Thoracic aorta (tissue), 2 donors: ENCODE data around the gene MAPK11. TPM values are rescaled to one million over a fixed set of nuclear protein-coding genes. Genes with fewer than 3 reads are reported as not detected.

Experiments used
- ATAC-seq: fragments of 150-250 bp; one replicate; pipeline ENCODE4 v1.8.0; 2017; ENCODE audit warnings: low read depth; ENCODE audit not compliant: insufficient number of reproducible peaks, low FRiP score
- DNase-seq: peaks from one replicate; pipeline ENCODE4 v3.0.0-alpha.2; 2020; ENCODE audit warnings: low spot score
- H3K27ac ChIP-seq, 2 donors: fragments of 200-600 bp; sonication (generic); 1 replicate in 1 of 2; 2 replicates in 1 of 2; pipeline ENCODE4 v1.5.1; 2016; ENCODE audit warnings: mild to moderate bottlenecking in 2 of 2, moderate library complexity in 2 of 2
- H3K27me3 ChIP-seq: fragments of 200-600 bp; sonication (generic); replicated peaks from 2 replicates; pipeline ENCODE4 v1.6.0; 2016; ENCODE audit warnings: mild to moderate bottlenecking; ENCODE audit not compliant: insufficient read depth
- H3K36me3 ChIP-seq: fragments of 200-600 bp; sonication (generic); one replicate; pipeline ENCODE4 v1.5.1; 2016
- H3K4me1 ChIP-seq, 2 donors: fragments of 200-600 bp; sonication (generic); 1 replicate in 1 of 2; 2 replicates in 1 of 2; pipeline versions ENCODE4 v1.5.1 to v1.6.0; 2016; ENCODE audit warnings: low read depth in 2 of 2, mild to moderate bottlenecking in 1 of 2; ENCODE audit not compliant: control insufficient read depth in 1 of 2
- H3K4me3 ChIP-seq: fragments of 200-600 bp; sonication (generic); 2 replicates; pipeline ENCODE4 v1.5.1; 2016; ENCODE audit warnings: mild to moderate bottlenecking
- H3K9me3 ChIP-seq: fragments of 200-600 bp; sonication (generic); 2 replicates; pipeline ENCODE4 v1.5.1; 2016
- CTCF ChIP-seq: fragments of 200-600 bp; sonication (generic); IDR thresholded peaks from one replicate; pipeline ENCODE4 v1.5.1; 2019; ENCODE audit warnings: antibody characterized with exemption
- total RNA-seq, 2 donors: library from RNA; depleted of rRNA; stranded (reverse); fragments of >200 nt; gene quantifications; one replicate each; pipeline versions ENCODE4 v1.1.0 to v1.2.3, GENCODE V29; 2016

The MAPK11 gene
- total RNA-seq, 2 donors from 2014 or later = 5.8 to 8.8 TPM

GRCh38 chr22:50298266-50298637, 28.1 kb upstream of the MAPK11 start:
- peak overlapping the region in 1 of 2 donors; percentile 25 for H3K27ac ChIP-seq

GRCh38 chr22:50297510-50298265, 27.5 kb upstream of the MAPK11 start:
- no peaks in the 10 kb centered on the region for H3K36me3 ChIP-seq
- DNase-seq = no peak
- H3K27ac ChIP-seq = peak overlapping the region in 1 of 2 donors; percentile 25
- ATAC-seq = no peak
- no peaks in the 10 kb centered on the region for H3K9me3 ChIP-seq
- peaks cover 56 to 85% of the 10 kb centered on the region in 2 donors for H3K4me1 ChIP-seq
- H3K27me3 ChIP-seq = no peaks in the 10 kb centered on the region
- TF ChIP-seq CTCF = no peak
- no peak overlapping the region for H3K4me3 ChIP-seq

More at GRCh38 chr22:50298266-50298637, 28.1 kb upstream of the MAPK11 start:
- no peak for TF ChIP-seq CTCF
- Histone ChIP-seq H3K4me1 (peaks cover 57 to 85% of the 10 kb centered on the region in 2 donors), H3K9me3 (no peaks in the 10 kb centered on the region), H3K36me3 (no peaks in the 10 kb centered on the region), H3K27me3 (no peaks in the 10 kb centered on the region), H3K4me3 (no peak overlapping the region)
- ATAC-seq (no peak), DNase-seq (no peak)

DNA sequence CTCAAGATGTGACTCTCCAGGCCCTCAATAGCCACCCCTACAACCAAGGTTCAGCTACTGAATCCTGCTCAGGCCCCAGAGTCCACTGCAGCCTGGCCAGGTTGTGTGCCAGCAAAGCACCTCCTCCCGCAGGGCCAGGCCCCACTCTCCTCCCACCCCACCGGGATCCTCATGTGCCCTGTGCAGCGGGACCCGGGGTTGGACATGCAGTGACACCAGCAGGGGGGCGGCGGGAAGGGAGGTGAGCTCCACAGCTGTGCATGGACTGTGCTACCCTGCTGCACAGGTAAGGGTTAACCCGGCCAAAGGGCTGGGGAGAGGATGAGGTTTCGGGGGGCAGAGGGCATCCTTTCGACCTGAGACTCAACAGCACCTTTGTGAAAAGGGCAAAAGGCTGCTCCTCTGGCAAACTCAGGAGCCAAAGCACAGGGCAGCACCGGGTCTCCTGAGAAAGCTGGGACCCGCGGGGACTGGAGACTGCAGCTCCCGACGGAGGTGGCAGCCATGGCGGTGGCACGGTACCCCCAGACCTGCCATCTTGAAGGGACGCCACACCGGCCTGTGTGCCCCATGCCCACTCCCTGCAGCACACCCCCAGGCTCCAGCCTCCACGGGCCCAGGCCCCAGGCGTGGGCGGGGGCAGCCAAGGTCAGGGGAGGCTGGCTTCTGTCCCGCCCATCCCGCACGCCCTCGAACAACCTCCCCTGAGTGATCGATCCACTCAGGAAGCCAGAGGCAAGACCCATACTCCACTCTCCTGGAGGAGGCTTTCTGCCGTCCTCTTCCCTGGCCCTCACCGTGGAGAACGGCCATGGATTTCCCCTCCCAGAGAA, 26.7 kb upstream of the MAPK11 start:
- TF ChIP-seq CTCF = no peak
- H3K4me1 ChIP-seq = peaks cover 52 to 82% of the 10 kb centered on the region in 2 donors
- DNase-seq (no peak), ATAC-seq (no peak)
- no peaks in the 10 kb centered on the region for H3K27me3 ChIP-seq
- H3K9me3 ChIP-seq = no peaks in the 10 kb centered on the region
- H3K27ac ChIP-seq = peak overlapping the region in 1 of 2 donors; percentile 24
- no peak overlapping the region for H3K4me3 ChIP-seq
- no peaks in the 10 kb centered on the region for H3K36me3 ChIP-seq

- DNase-seq (no peak), ATAC-seq (no peak)
- no peak for TF ChIP-seq CTCF
- Histone ChIP-seq H3K27me3 (no peaks in the 10 kb centered on the region), H3K4me1 (peaks cover 30 to 56% of the 10 kb centered on the region in 2 donors), H3K36me3 (peaks cover 17% of the 10 kb centered on the region), H3K4me3 (no peak overlapping the region), H3K27ac (peak overlapping the region; percentile 84 to 96), H3K9me3 (no peaks in the 10 kb centered on the region)
These were observed 24.1 kb upstream of the MAPK11 start for GRCh38 chr22:50294319-50294656.
